Peyer's patch (tissue), 4 donors: ENCODE measurements around the gene PLEKHG2. TPM values are rescaled to one million over a fixed set of nuclear protein-coding genes. Genes with fewer than 3 reads are reported as not detected.

ENCODE experiments used
- DNase-seq, 3 donors: peaks; one replicate each; pipeline ENCODE4 v3.0.0-alpha.2; 2017 to 2019
- H3K27ac ChIP-seq, 4 donors: fragments of 200-600 bp; sonication (generic); one replicate each; pipeline ENCODE4 v1.5.1; 2016 to 2019
- H3K27me3 ChIP-seq, 2 donors: fragments of 200-600 bp; sonication (generic); one replicate each; pipeline ENCODE4 v1.5.1; 2019
- H3K36me3 ChIP-seq, 3 donors: fragments of 200-600 bp; sonication (generic); one replicate each; pipeline ENCODE4 v1.5.1; 2016 to 2019
- H3K4me1 ChIP-seq, 4 donors: fragments of 200-600 bp; sonication (generic); one replicate each; pipeline ENCODE4 v1.5.1; 2016 to 2019
- H3K4me3 ChIP-seq, 4 donors: fragments of 200-600 bp; sonication (generic); 1 replicate in 3 of 4; 2 replicates in 1 of 4; pipeline ENCODE4 v1.5.1; 2016 to 2019; ENCODE audit warnings: mild to moderate bottlenecking in 1 of 4
- H3K9me3 ChIP-seq, 4 donors: fragments of 200-600 bp; sonication (generic); one replicate each; pipeline ENCODE4 v1.5.1; 2016 to 2019; ENCODE audit warnings: mild to moderate bottlenecking in 1 of 4
- CTCF ChIP-seq, 6 experiments: fragments of 450-650 bp in 4 of 6; fragments of 200-600 bp in 2 of 6; sonication (generic) in 1 of 6; IDR thresholded peaks; one replicate each; pipeline ENCODE4 v1.5.1; 2017 to 2019; ENCODE audit warnings: antibody characterized with exemption in 6 of 6, mild to moderate bottlenecking in 3 of 6, moderate library complexity in 1 of 6
- POLR2A ChIP-seq, 2 donors: fragments of 450-650 bp; IDR thresholded peaks; one replicate each; pipeline ENCODE4 v1.5.1; 2017; ENCODE audit warnings: antibody characterized with exemption in 2 of 2, mild to moderate bottlenecking in 2 of 2, moderate library complexity in 2 of 2
- total RNA-seq, 4 donors: library from RNA; depleted of rRNA; stranded (reverse); fragments of >200 nt; gene quantifications; one replicate each; pipeline ENCODE4 v1.1.0, GENCODE V29; 2016

Gene PLEKHG2
- 10 to 100 TPM in 3 of 4 donors, 1 to 10 TPM in 1; 7.7 to 42.1 (median 16.1) TPM for total RNA-seq

GRCh38 chr19:39412100-39412866, at the start of gene PLEKHG2:
Gene PLEKHG2, plus strand, starts transcription at chr19:39412669. Its CDS starts 1,418 bp downstream, at chr19:39414087.
- peak; percentile 97 to 98 (median 97) for DNase-seq
- peak within 1 kb of the TSS; percentile 98 to 100 (median 100) for H3K27ac ChIP-seq
- H3K27me3 ChIP-seq, result no peaks in the 10 kb centered on the region
- H3K36me3 ChIP-seq, result peaks cover 0 to 17% (median 4%) of the 10 kb centered on the region in 3 donors
- peak; percentile 84 to 93 for TF ChIP-seq POLR2A (IDR thresholded peaks at IDR 0.05)
- TF ChIP-seq CTCF (IDR thresholded peaks at IDR 0.05), result peak; percentile 78 to 92 (median 90)
- H3K9me3 ChIP-seq, result no peaks in the 10 kb centered on the region
- H3K4me1 ChIP-seq, result peaks cover 0 to 47% (median 14%) of the 10 kb centered on the region in 4 donors
- H3K4me3 ChIP-seq, result peak within 1 kb of the TSS; percentile 62 to 96 (median 84)

- Histone ChIP-seq H3K9me3 (no peaks in the 10 kb centered on the region), H3K27me3 (no peaks in the 10 kb centered on the region), H3K36me3 (peaks cover 0 to 71% (median 0%) of the 10 kb centered on the region in 3 donors), H3K4me3 (no peak overlapping the region), H3K27ac (peak overlapping the region; percentile 5 to 59 (median 42)), H3K4me1 (peaks cover 0 to 6% (median 3%) of the 10 kb centered on the region in 4 donors)
- TF ChIP-seq POLR2A (IDR thresholded peaks at IDR 0.05) (no peak), CTCF (IDR thresholded peaks at IDR 0.05) (no peak)
- DNase-seq, result no peak
Observed at GRCh38 chr19:39362682-39363657, 49.5 kb upstream of the PLEKHG2 start.

- peak overlapping the region; percentile 5 to 59 (median 42) for H3K27ac ChIP-seq
- DNase-seq, result peak in 1 of 3 donors; percentile 22
- H3K4me1 ChIP-seq, result peaks cover 0 to 6% (median 3%) of the 10 kb centered on the region in 4 donors
- H3K36me3 ChIP-seq, result peaks cover 0 to 71% (median 0%) of the 10 kb centered on the region in 3 donors
- H3K27me3 ChIP-seq, result no peaks in the 10 kb centered on the region
- H3K4me3 ChIP-seq, result no peak overlapping the region
- no peaks in the 10 kb centered on the region for H3K9me3 ChIP-seq
- TF ChIP-seq CTCF (IDR thresholded peaks at IDR 0.05), result no peak
- no peak for TF ChIP-seq POLR2A (IDR thresholded peaks at IDR 0.05)
Observed at GRCh38 chr19:39363901-39364457, 48.5 kb upstream of the PLEKHG2 start.

- TF ChIP-seq POLR2A (IDR thresholded peaks at IDR 0.05) (no peak), CTCF (IDR thresholded peaks at IDR 0.05) (no peak)
- H3K4me1 ChIP-seq, result peaks cover 0 to 6% (median 3%) of the 10 kb centered on the region in 4 donors
- DNase-seq, result no peak
- no peaks in the 10 kb centered on the region for H3K9me3 ChIP-seq
- H3K27ac ChIP-seq, result no peak overlapping the region
- H3K27me3 ChIP-seq, result no peaks in the 10 kb centered on the region
- peaks cover 0 to 71% (median 0%) of the 10 kb centered on the region in 3 donors for H3K36me3 ChIP-seq
- H3K4me3 ChIP-seq, result no peak overlapping the region
Observed at GRCh38 chr19:39365531-39365930, 46.9 kb upstream of the PLEKHG2 start.

- Histone ChIP-seq H3K4me3 (no peak overlapping the region), H3K9me3 (no peaks in the 10 kb centered on the region), H3K4me1 (peaks cover 0 to 13% (median 0%) of the 10 kb centered on the region in 4 donors), H3K36me3 (peaks cover 0 to 61% (median 0%) of the 10 kb centered on the region in 3 donors), H3K27me3 (no peaks in the 10 kb centered on the region), H3K27ac (no peak overlapping the region)
- DNase-seq, result no peak
- TF ChIP-seq POLR2A (IDR thresholded peaks at IDR 0.05), result no peak
- TF ChIP-seq CTCF (IDR thresholded peaks at IDR 0.05), result no peak
Observed at GRCh38 chr19:39369200-39369599, 43.3 kb upstream of the PLEKHG2 start.
